Heart left ventricle (tissue), 16 donors: ENCODE data around the gene SLC9A8. TPM values are rescaled to one million over a fixed set of nuclear protein-coding genes. Genes with fewer than 3 reads are reported as not detected.

Experiments used
- ATAC-seq, 4 donors: fragments of 200-7000 bp; cut with Tn5 transposase; one replicate each; pipeline ENCODE4 v1.9.1; 2020 to 2022; ENCODE audit warnings: moderate library complexity in 4 of 4, mild to moderate bottlenecking in 3 of 4, moderate number of reproducible peaks in 1 of 4
- DNase-seq, 5 donors: peaks; one replicate each; pipeline ENCODE4 v3.0.0-alpha.2; 2020
- H3K27ac ChIP-seq, 12 donors: fragments of 200-600 bp; sonication (generic) in 4 of 12; one replicate each; pipeline versions ENCODE4 v1.5.0 to v1.8.0; 2016 to 2022; ENCODE audit warnings: mild to moderate bottlenecking in 2 of 12
- H3K27me3 ChIP-seq, 9 donors: fragments of 200-600 bp; sonication (generic) in 2 of 9; one replicate each; pipeline versions ENCODE4 v1.5.1 to v1.8.0; 2016 to 2022; ENCODE audit warnings: mild to moderate bottlenecking in 3 of 9
- H3K36me3 ChIP-seq, 9 donors: fragments of 200-600 bp; sonication (generic) in 2 of 9; one replicate each; pipeline versions ENCODE4 v1.5.0 to v1.8.0; 2018 to 2022; ENCODE audit warnings: mild to moderate bottlenecking in 2 of 9
- H3K4me1 ChIP-seq, 12 donors: fragments of 200-600 bp; sonication (generic) in 4 of 12; one replicate each; pipeline versions ENCODE4 v1.5.0 to v1.8.0; 2016 to 2022; ENCODE audit warnings: mild to moderate bottlenecking in 3 of 12
- H3K4me3 ChIP-seq, 12 donors: fragments of 200-600 bp; sonication (generic) in 4 of 12; one replicate each; pipeline versions ENCODE4 v1.5.0 to v1.8.0; 2017 to 2022; ENCODE audit warnings: mild to moderate bottlenecking in 9 of 12, moderate library complexity in 4 of 12
- H3K9me3 ChIP-seq, 12 donors: fragments of 200-600 bp; sonication (generic) in 4 of 12; one replicate each; pipeline versions ENCODE4 v1.5.0 to v1.8.0; 2016 to 2022; ENCODE audit warnings: mild to moderate bottlenecking in 1 of 12
- POLR2A ChIP-seq, 2 donors: fragments of 450-650 bp; IDR thresholded peaks; one replicate each; pipeline ENCODE4 v1.6.1; 2017; ENCODE audit warnings: antibody characterized with exemption in 2 of 2, mild to moderate bottlenecking in 2 of 2, moderate library complexity in 2 of 2
- WGBS, 4 donors: extraction: QIAGEN DNeasy Blood & Tissue Kit in 2 of 4; methylation state at CpG; one replicate each; pipeline versions ENCODE4 v1.1.5 to v1.1.7; 2013 to 2018; 5-methylcytosine and 5-hydroxymethylcytosine counted together
- intact Hi-C, 10 donors: fragments of 100-400 bp; cut with DNase I; formaldehyde crosslinking; loops; one replicate each; pipeline versions ENCODE4 v1.11.1 to v1.14.2; 2022
- polyA plus RNA-seq, 2 donors: library from polyadenylated mRNA; stranded (reverse); fragments of 200-250 nt; gene quantifications; one replicate each; pipeline ENCODE4 v1.2.3, GENCODE V29; 2013
- total RNA-seq, 9 donors: library from RNA; depleted of rRNA in 2 of 9; stranded (reverse); fragments of >200 nt in 2 of 9; fragmentation: NEBNext Ultra II Directional in 3 of 9; extraction: Animal tissue kit (Norgen Biotek cat#: 25700) in 3 of 9; gene quantifications; one replicate each; pipeline versions ENCODE4 v1.1.0 to v1.2.4, GENCODE V29; 2016 to 2023
- TF ChIP-seq, protein P1 (sequence below), 12 donors: fragments of 200-600 bp; sonication (generic) in 4 of 12; IDR thresholded peaks; one replicate each; pipeline versions ENCODE4 v1.5.0 to v1.8.0; 2018 to 2022; ENCODE audit warnings: antibody characterized with exemption in 12 of 12, mild to moderate bottlenecking in 5 of 12
- donor health status: ischemic (EF 13 %, LVEDD 7.1; RV severe dilation, severe dysfunction).
- donor health status: healthy with polysubstance abuse.
- donor health status: DM: no; HTN: yes; CAD: no.
- donor health status: DM: no; HTN: no; CAD: no.
- donor health status: ischemic (EF 25% LVEDD 6.9; RV normal size, moderate dysfunction).
- donor health status: ischemic (EF 25% LVEDD 5.7; RV mildly dilated, moderate dysfunction).
- donor health status: healthy.
- donor health status: DM: yes; HTN: yes; CAD: no.
- donor health status: ischemic (EF 35%, LVEDD 5.7; RV mildly dilated, moderate dysfunction).
- donor health status: nonischemic (EF 11% LVEDD 7.7; RV severe dilation, severe dysfunction).
- donor health status: DM: yes; HTN: yes; CAD: no.
- donor health status: PGD.
- donor health status: ischemic (EF 29% LVEDD 5.4; RV normal size, mild dysfunction).
- donor health status: nonischemic (EF 23%, LVEDD 6.1; RV moderate dilation, normal function).

The SLC9A8 gene
- total and polyA plus RNA-seq, 11 donors: 4.6 to 12.5 (median 6.2) TPM

DNA sequence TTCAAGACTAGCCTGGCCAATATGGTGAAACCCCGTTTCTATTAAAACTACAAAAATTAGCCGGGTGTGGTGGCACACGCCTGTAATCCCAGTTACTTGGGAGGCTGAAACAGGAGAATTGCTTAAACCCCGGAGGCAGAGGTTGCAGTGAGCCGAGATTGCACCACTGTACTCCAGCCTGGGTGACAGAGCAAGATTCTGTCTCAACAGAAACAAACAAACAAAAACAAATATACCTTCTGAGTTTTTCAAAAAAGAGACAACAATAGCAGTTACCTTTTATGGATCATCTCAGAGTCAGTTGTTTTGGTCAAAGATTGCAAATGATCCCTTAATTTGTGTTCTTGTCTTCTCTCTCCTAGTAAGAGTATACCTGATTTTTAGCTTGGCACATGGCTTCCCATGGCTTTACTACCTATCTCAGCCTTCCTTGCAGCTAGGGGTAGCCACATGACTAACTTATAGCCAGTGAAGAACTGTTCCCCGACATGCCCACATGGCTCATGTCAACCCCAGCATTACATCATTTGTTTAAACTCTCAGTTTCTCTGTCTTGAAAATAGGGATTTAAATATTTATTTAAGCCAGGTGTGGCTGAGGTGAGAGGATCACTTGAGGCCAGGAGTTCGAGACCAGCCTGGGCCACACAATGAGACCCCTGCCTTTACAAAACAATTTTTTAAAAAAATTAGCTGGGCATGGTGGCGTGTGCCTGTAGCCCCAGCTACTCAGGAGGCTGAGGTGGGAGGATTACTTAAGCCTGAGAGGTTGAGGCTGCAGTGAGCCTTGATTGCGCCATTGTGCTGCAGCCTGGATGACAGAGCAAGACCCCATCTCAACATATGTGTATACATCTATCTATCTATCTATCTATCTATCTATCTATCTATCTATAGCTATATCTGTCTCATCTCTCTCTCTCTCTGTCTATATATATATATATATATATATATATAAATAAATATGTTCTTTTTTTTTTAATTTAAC lies 25.0 kb upstream of the SLC9A8 start:
- DNase-seq (no peak), ATAC-seq (no peak)
- no peaks in the 10 kb centered on the region for H3K9me3 ChIP-seq
- H3K4me1 ChIP-seq: peaks cover 0 to 40% (median 7%) of the 10 kb centered on the region in 12 donors
- no peaks in the 10 kb centered on the region for H3K27me3 ChIP-seq
- no peak overlapping the region for H3K27ac ChIP-seq
- TF ChIP-seq, protein P1, sequence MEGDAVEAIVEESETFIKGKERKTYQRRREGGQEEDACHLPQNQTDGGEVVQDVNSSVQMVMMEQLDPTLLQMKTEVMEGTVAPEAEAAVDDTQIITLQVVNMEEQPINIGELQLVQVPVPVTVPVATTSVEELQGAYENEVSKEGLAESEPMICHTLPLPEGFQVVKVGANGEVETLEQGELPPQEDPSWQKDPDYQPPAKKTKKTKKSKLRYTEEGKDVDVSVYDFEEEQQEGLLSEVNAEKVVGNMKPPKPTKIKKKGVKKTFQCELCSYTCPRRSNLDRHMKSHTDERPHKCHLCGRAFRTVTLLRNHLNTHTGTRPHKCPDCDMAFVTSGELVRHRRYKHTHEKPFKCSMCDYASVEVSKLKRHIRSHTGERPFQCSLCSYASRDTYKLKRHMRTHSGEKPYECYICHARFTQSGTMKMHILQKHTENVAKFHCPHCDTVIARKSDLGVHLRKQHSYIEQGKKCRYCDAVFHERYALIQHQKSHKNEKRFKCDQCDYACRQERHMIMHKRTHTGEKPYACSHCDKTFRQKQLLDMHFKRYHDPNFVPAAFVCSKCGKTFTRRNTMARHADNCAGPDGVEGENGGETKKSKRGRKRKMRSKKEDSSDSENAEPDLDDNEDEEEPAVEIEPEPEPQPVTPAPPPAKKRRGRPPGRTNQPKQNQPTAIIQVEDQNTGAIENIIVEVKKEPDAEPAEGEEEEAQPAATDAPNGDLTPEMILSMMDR (IDR thresholded peaks at IDR 0.05): no peak
- TF ChIP-seq POLR2A (IDR thresholded peaks at IDR 0.05): no peak
- 90 to 96% (median 95%) methylated on average over 9 of the region's 9 CpGs for WGBS, 4 donors
- no peak overlapping the region for H3K4me3 ChIP-seq
- no peaks in the 10 kb centered on the region for H3K36me3 ChIP-seq
- intact Hi-C loops: no loop called here

- Histone ChIP-seq H3K36me3 (no peaks in the 10 kb centered on the region), H3K4me3 (no peak overlapping the region), H3K27me3 (no peaks in the 10 kb centered on the region), H3K9me3 (no peaks in the 10 kb centered on the region), H3K4me1 (peaks cover 0 to 56% (median 7%) of the 10 kb centered on the region in 12 donors), H3K27ac (peak overlapping the region; percentile 25 to 80 (median 57))
- ATAC-seq: peak; percentile 68 to 96 (median 84)
- DNase-seq: peak in 4 of 5 donors; percentile 33 to 55 (median 40)
- TF ChIP-seq, protein P1 (IDR thresholded peaks at IDR 0.05): no peak
- TF ChIP-seq POLR2A (IDR thresholded peaks at IDR 0.05): no peak
- 37 to 46% (median 43%) methylated on average over 9 of the region's 9 CpGs for WGBS, 4 donors
- intact Hi-C loops: no loop called here
Observed at GRCh38 chr20:49790077-49790798, 22.4 kb upstream of the SLC9A8 start.

GRCh38 chr20:49791165-49791564 lies 21.5 kb upstream of the SLC9A8 start:
- H3K27ac ChIP-seq: peak overlapping the region in 8 of 12 donors; percentile 44 to 76 (median 52)

More at GRCh38 chr20:49791165-49791564, 21.5 kb upstream of the SLC9A8 start:
- H3K9me3 ChIP-seq: no peaks in the 10 kb centered on the region
- no peak overlapping the region for H3K4me3 ChIP-seq
- no peak for ATAC-seq
- H3K36me3 ChIP-seq: no peaks in the 10 kb centered on the region
- TF ChIP-seq, protein P1 (IDR thresholded peaks at IDR 0.05): no peak
- no peak for TF ChIP-seq POLR2A (IDR thresholded peaks at IDR 0.05)
- WGBS, 4 donors: 45 to 90% (median 62%) methylated on average over 1 to 2 of the region's 2 CpGs
- intact Hi-C loops: loop anchor here in 1 of 10 donors (1.0 kb wide), 1 partner anchor 20 kb away; no protein-coding TSS in a partner anchor
- no peaks in the 10 kb centered on the region for H3K27me3 ChIP-seq
- H3K4me1 ChIP-seq: peaks cover 0 to 51% (median 7%) of the 10 kb centered on the region in 12 donors
- DNase-seq: no peak
